Measurements from ENCODE around the gene PRPF6.
"Not testable (repeated sequence)": the region's sequence is repeated elsewhere in the genome, so short reads cannot be mapped to it uniquely, and the experiment has no call there.

Gene PRPF6

DNA sequence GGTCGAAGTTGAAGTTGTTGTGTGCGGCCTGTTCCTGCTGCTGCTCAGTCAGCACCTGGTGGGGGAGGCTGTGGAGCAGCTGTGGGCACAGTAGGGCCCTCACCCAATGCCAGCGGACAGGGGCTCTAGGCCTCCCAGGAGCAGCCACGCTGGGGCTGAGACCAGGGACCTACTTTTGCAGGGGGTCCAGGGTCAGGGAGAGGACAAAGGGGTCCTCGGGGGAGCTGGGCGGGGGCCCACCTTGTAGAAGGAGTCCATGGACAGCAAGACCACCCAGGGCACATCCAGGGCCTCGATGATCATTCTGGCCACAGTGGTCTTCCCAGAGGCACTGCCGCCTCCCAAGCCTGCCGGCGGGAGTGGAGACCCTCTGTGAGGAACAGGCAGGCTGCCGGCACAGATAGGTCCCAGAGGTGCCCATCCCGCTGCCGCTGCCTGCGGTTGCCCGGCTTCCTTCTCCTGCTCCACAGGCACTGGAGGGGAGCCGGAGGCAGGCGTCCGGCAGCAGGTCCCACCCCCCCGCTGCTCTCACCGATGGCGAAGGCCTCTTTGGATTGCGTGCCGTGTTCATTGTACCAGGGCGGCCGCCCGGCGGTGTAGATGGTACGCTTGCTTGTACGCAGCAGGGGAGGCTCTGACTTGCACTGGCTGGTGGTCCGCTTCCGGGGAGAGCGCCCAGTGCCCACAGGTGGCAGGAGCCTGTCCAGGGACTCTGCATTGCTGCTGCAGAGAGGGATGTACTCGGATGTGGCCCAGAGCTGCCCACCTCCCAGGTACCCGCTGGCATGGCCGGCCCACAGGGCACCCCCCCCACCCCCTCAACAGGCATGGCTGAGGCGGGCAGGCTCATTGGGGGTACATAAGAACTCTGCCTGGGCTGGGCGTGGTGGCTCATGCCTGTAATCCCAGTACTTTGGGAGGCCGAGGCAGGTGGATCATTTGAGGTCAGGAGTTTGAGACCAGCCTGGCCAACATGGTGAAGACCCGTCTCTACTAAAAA, 34.7 kb upstream of the PRPF6 start:
- no peak for DNase-seq

DNA sequence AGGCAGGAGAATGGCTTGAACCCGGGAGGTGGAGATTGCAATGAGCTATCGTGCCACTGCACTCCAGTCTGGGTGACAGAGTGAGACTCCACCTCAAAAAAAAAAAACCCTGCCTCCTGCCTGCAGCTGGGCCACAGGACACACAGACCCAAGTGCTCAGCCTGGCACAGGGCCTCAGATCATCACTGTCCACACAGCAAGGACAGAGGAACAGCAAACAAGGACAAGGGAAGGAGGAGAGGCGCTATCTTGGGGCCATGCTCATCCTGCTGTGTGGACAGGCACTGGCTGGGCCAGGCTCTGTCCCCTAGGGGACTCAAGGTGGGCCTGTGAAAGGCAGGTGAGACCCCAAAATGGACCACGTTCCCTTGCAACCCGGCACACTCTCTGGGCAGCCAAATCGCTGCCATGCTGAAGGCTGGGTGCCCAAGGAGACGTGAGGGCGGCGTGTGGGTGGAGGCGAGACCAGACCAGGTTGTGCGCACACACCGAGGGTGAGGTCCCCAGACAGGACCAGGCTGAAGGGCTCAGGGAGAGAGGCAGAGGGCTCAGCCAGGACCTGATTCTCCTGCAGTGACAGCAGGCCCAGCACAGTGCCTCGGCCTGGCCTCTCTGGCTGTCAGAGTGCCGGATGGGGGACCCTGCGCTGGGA, 33.8 kb upstream of the PRPF6 start:
- no peak for DNase-seq

DNA sequence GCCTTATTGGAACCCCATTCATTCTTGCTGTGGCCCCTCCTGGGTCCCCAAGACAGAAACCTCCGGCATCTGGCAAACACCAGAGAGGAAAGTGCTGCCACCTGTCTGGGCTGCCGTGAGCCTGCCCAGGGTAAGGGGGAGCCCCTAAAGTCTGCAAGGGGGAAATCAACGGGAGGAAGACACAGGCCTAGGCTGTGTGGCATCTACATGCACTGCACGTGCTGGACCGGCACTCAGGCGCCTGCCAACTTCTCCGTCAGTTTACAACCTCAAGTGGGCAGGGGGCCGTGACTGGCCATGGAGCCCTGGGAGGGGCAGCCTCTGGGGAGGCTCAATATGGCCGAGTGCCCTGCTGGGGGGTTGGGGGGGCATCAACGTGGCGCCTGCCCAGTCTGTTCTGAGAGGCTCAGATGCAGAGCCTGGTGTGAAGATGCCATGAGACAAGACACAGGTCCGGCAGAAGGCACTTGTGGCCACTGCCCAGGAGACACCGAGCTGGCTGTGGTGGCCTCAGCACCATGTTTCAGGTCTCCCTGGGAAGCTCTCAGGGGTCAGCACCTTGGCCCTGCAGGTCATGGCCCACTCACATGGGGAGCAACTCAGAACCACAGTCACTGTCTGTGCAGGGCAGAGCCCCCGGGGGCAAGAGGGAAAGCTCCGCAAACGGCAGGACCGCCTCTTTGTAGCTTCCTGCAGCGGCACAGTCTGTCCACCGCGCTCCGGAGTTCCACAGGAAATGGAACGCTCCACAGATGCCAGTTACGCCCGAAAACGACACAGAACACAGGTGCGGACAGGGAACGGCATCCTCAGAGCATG, 33.1 kb upstream of the PRPF6 start:
- no peak for DNase-seq

- no peak for DNase-seq
Measured at GRCh38 chr20:63950701-63951397, 30.1 kb upstream of the PRPF6 start.

DNA sequence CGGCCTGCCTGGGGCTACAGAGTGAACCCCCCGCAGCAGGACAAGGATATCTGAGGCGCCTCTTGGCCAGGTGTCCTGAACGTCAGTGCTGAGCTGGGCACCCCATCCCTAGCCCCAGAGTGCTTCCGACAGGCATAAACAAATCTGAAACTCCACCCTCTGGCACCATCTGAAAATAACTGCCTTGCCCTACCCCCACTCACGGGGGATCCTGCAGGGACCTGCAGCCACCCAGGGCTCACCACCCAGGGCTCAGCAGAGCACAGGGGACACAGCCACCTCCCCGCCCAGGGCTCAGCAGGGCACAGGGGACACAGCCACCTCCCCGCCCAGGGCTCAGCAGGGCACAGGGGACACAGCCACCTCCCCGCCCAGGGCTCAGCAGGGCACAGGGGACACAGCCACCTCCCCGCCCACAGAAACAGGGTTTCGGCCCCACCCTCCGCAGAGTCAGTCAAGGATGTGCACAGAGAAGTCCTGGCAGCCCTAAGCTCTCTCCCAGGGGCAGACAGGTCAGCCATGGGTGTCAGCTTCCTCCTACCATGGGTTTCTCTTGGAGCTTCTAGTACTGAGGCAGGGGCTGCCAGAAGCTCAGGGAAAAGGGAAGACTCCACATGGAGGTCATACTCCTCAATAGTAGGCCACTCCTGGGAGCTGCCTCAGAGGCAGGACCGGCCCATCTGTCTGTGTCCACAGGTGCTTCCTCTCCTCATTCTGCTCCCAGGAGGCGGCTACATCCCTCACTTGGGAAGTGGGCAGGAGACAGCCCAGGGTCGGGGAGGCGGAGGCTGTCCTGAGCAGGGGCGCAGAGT, 29.3 kb upstream of the PRPF6 start:
- no peak for DNase-seq

DNA sequence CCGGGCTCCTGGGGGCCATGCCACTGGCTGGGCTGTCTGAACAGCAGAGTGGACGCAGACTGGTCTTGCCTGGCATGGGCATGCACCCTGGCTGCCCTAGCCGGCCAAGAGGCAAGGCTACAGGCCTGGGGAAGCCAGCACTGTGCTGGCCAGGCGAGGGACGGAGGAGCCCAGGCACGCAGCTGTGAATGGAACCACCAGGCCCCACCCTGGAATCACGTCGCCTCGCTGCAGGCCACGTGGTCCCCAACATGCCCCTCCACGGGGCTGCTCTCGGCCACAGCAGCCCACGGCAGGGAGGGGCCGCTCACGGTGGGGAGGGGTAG, 28.8 kb upstream of the PRPF6 start:
- no peak for DNase-seq

GRCh38 chr20:63952769-63953168, 28.2 kb upstream of the PRPF6 start:
- DNase-seq, result no peak

DNA sequence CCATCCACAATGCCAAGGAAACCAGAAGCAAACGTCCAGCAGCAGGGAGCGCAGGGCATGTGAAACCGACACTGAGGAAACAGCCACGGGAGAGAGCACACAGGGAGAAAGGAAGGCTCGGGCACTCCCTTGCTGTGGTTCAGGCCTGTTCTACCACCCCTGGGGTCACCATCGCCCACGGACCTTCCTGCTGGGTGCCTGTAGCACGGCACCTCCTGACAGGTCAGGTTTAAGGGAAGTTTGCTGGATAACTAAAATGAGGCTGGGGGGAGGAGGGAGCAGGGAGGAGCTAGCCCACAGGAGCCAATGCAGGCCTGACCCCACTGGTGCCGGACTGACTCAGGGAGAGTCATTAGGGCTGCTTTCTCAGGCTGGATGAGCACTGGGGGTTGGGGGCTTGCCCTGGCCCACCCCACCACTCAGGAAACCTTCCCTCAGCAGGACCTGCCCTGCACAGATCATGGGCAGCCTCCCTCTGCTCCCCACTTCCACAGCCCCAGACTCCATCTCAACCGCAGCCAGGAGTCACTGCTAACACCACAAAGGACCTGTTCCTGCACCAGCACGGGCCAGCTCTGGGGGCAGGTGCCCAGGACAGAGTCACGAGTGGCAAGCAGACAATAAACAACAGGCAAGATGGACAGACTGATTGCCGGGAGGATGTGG, 27.0 kb upstream of the PRPF6 start:
- no peak for DNase-seq

- no peak for DNase-seq
Measured at GRCh38 chr20:63955281-63955826, 25.6 kb upstream of the PRPF6 start.

DNA sequence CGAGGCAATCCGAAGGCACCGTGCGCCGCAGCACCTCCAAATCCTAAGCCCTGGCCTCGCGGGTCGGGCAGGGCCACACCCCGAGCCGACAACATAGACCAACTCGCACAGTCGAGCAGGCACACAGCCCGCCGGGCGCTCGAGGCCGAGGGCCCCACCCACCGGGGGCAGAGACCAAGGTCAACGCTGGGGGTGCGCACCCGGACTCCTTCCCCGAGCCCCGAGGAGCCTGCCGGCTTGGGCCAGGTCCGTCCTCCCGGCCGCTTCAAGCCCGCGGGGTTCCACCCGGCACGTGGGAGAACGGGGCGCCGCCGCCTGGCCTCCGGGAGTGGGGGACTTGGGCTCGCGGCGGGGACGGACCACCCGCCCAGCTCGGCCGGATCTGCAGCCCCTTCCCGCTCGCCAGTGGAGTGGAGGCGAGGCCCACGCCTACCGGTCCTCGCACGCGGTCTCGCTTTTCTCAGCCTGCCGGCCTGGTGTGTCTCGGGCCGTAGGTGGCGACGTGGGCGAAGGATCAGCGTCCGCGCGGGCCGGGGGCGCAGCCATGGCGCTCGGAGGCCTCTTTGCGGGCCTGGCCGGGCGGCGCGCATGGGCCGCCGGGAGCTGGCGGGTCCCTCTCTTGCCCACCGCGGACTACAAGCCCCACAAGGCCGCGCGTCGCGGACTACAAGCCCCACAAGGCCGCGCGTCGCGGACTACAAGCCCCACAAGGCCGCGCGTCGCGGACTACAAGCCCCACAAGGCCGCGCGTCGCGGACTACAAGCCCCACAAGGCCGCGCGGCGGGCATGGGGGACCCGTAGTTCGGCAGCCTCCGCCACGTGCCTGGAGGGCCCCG, 24.9 kb upstream of the PRPF6 start, which contains the start of gene UCKL1:
Gene UCKL1 (minus strand): TSS at position 590 of the 837 bp plus-strand sequence. CDS start 44 bp downstream, at position 546.
- peak; percentile 82 for DNase-seq

DNA sequence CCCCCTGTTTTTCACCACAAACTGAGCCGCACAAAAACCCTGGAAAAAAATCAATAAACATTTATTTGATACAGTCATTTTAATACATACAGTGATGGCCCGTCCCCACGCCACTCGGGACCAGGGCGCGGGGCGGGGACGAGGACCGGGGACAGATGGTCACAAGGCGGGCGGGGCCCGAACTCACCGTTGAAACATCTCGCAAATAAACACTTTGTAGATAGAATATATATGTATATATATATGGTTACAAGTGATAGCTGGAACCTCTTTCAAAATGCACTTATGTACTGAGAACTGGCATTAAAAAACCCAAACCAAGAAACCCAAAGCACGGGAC, 24.3 kb upstream of the PRPF6 start:
- DNase-seq, result no peak

- peak; percentile 59 to 65 for DNase-seq
Measured at GRCh38 chr20:63957004-63957689, 23.8 kb upstream of the PRPF6 start.

DNA sequence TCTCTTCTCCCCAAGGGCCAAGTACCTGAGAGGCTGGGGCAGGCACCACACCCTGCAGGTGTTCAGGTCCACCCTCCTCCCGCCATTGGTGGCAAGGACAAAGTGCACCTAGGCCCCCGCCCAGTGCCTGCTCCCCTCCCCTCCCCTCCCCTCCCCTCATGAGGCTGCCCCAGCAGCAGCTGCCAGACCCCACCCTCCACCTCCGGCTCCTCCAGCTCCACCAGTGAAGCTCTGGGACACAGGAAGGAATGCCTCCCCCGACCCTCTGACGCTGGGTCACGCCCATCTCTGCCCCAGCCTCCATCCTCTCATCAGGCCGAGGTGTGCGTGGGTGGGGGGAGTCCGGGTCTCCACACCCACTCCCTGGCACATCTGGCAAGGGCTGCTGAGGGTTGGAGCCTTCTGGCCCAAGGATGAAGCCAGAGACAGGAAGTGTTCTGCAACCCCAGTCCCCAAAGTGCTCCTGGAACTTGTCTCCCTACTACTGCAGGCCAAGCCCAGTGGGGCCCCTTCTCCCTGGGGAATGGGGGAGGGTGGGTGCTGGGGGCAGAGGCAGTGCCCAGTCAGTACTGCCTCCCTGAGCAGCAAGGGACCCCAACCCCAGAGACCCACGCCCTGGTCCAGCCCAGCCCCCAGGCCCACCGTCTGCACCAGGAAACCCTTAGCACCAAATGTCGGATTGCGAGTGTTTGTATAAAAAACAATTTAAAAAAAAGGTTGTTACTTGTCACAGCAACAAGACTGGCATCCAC, 23.1 kb upstream of the PRPF6 start:
- no peak for DNase-seq

DNA sequence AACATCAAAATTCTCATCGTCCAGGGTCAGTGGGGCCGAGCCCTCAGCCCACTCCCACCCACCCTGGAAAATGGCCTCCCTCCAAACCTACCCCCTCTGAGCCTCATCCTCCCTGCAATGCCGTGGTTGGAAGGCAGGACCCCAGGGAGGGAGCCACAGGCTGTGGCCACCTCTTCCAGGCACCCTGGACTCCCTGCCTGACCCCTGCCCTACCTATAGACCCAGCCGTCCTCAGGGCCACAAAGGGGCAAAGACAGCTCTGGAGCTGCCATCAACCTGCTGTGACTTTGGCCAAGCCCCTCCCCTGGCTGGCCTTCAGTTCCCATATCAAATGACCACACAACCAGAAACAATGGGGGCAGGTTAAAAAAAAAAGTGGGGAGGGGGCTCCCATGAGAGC, 22.5 kb upstream of the PRPF6 start:
- no peak for DNase-seq

DNA sequence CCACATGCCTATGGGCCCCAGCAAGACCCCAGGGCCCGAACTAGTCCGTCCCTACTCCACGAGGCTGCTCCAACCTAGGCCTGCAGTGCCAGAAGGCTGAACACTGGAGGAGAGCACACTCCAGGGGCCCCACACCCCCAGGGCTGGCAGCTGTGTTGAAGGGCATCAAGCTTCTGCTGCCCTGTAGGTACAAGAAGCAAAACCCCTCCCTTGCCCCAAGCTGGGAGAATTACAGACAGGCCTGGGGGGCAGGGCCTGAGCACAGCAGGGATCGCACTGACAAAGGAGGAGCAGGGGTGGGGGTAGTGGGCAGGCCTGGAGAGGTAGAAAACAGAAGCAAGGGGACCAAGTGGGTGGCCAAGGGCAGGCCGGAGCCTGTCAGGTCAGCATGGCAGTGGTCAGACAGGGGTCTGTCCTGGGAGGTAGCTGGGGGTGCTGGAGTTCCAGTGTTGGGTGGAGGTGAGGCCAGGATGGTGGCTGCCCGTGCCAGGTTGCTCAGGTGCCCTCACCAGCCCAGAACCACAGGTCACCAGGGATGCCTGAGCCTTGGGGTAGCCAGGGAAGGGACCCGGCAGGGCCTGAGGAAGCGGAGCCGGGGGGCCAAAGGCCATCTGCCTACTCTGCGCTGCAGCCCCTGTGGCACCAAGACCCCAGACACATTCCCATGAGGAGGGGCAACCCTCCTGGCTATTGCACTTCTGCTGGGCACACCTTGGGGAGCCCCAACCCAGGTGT, 21.8 kb upstream of the PRPF6 start:
- no peak for DNase-seq

DNA sequence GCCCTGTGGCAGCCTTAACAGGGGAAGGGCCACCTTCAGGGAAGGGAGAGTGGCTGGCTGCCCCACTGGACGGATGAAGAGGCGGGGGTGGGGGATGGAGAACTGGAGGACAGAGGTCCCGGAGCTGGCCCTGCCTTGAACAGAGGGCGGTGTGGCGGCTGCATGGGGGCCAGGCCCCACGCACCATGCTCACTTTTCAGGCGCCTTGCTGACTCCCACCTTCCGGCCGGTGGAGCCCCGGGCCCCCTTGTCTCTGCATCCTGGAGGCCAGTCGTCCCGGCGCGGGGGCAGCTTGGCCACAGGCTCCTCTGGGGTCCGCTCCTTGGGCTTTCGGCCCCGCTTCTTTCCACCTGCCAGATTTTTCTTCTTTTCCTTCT, 21.2 kb upstream of the PRPF6 start:
- no peak for DNase-seq

DNA sequence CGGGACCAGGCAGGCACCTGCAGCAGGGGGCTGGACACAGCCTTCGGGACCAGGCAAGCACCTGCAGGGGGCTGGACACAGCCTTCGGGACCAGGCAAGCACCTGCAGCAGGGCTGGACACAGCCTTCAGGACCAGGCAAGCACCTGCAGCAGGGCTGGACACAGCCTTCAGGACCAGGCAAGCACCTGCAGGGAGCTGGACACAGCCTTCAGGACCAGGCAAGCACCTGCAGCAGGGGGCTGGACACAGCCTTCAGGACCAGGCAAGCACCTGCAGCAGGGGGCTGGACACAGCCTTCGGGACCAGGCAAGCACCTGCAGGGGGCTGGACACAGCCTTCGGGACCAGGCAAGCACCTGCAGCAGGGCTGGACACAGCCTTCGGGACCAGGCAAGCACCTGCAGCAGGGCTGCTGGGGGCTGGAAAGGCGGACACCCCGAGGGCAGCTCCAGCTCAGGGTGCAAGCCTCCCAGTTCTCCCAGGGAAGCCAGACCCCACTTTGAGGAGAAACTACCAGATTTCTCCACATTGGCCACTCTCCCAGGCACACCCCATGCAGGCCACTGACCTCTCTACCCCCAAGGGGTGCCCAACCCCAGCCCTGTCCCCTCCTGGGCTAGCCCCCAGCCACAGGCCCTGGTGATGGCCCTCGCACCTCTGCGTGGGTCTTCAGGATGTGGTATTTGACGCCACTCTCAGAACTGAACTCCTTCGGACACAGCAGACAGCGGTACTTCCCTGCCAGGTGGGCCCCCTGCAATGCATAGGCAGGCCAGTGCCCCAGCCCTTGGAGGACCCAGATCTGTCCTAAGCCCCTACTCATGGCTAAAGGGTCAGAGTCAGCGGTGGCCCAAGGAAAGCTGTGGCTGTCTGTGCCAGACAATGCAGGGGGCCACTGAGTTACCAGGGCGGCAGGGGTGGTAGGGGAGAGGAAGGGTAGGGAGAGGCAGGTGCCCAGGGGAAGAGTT, 20.0 kb upstream of the PRPF6 start:
- not testable (repeated sequence) for DNase-seq

All from stimulated activated CD4-positive, alpha-beta T cell treated with anti-CD3 and anti-CD28 coated beads, Interleukin-2, amount 100 ng/mL, for 48 hours (primary cell).